Measurements from ENCODE around the gene ANKFN1. TPM values are rescaled to one million over a fixed set of nuclear protein-coding genes. Genes with fewer than 3 reads are reported as not detected.

Gene ANKFN1
- total and polyA plus RNA-seq, 2 of the 13 experiments (the other 11 are each of a cell fraction or from before 2014, with no cell fraction given), result not detected

DNA sequence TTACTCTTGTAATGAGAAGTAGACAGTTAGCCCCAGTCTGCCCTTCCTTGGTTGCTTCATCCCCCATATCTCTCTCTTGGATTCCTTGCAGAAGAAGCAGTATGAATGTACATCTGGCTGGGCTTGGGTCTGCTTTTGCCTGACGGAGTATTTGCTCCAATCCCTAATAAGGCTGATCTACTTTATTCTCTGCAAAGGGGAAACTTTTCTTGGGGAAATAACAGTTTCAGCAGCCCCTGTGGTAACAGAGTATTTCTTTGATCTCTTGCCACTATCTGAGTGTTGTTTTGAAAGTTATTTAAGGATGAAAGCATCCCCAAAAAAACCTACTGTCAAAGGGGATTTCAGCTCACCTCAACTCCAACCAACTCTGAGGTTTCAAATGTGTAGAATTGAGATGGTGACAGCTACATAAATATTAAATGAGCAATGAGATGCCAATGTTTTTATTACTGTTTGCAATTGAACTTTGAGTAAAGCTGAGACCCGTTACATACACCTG is 271.3 kb downstream of the ANKFN1 start (continued):
- TF ChIP-seq, protein P1, sequence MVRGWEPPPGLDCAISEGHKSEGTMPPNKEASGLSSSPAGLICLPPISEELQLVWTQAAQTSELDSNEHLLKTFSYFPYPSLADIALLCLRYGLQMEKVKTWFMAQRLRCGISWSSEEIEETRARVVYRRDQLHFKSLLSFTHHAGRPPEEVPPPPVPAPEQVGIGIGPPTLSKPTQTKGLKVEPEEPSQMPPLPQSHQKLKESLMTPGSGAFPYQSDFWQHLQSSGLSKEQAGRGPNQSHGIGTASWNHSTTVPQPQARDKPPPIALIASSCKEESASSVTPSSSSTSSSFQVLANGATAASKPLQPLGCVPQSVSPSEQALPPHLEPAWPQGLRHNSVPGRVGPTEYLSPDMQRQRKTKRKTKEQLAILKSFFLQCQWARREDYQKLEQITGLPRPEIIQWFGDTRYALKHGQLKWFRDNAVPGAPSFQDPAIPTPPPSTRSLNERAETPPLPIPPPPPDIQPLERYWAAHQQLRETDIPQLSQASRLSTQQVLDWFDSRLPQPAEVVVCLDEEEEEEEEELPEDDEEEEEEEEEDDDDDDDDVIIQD (CRISPR knock-in tag; IDR thresholded peaks at IDR 0.05; ENCODE audit: low read depth), result no peak
- TF ChIP-seq ATF7 (IDR thresholded peaks at IDR 0.05) (no peak), ATF7 (CRISPR knock-in tag; IDR thresholded peaks at IDR 0.05) (no peak), POGZ (CRISPR knock-in tag; IDR thresholded peaks at IDR 0.05) (no peak), ZFAT (CRISPR knock-in tag; conservative IDR thresholded peaks at IDR 0.05) (no peak), NCOA2 (CRISPR knock-in tag; IDR thresholded peaks at IDR 0.05) (no peak), MEIS2 (CRISPR knock-in tag; IDR thresholded peaks at IDR 0.05) (no peak), HMG20A (CRISPR knock-in tag; IDR thresholded peaks at IDR 0.05; ENCODE audit: borderline replicate concordance) (no peak), TAF1 (CRISPR knock-in tag; IDR thresholded peaks at IDR 0.05) (no peak)
- TF ChIP-seq, protein P2, sequence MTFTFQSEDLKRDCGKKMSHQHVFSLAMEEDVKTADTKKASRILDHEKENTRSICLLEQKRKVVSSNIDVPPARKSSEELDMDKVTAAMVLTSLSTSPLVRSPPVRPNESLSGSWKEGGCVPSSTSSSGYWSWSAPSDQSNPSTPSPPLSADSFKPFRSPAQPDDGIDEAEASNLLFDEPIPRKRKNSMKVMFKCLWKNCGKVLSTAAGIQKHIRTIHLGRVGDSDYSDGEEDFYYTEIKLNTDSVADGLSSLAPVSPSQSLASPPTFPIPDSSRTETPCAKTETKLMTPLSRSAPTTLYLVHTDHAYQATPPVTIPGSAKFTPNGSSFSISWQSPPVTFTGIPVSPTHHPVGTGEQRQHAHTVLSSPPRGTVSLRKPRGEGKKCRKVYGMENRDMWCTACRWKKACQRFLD (CRISPR knock-in tag; IDR thresholded peaks at IDR 0.05; ENCODE audit: borderline replicate concordance), result no peak

GRCh38 chr17:56425483-56425882 is 272.2 kb downstream of the ANKFN1 start:
- no peak for ATAC-seq
- no TSS peak for BruUV-seq (replicated peaks)
- Histone ChIP-seq H3K9me3 (ENCODE audit: low read length) (no peaks in the 10 kb centered on the region), H3K4me1 (ENCODE audit: insufficient read depth, low read length) (no peaks in the 10 kb centered on the region), H2AFZ (ENCODE audit: low read length) (no peak overlapping the region), H3K4me2 (ENCODE audit: low read depth, low read length) (no peak overlapping the region), H3K27me3 (ENCODE audit: control insufficient read depth in 1 of 2, insufficient read depth in 2 of 2, low read length in 2 of 2) (no peaks in the 10 kb centered on the region), H3K4me3 (replicated peaks in 1 of 3; ENCODE audit: insufficient read depth in 1 of 3, low read depth in 2 of 3, low read length in 3 of 3) (no peak overlapping the region), H3K27ac (ENCODE audit: extremely low read length, insufficient read depth, low read length) (no peak overlapping the region), H3K36me3 (replicated peaks in 1 of 2; ENCODE audit: control insufficient read depth in 1 of 2, insufficient read depth in 2 of 2, low read length in 2 of 2) (no peaks in the 10 kb centered on the region), H3K9ac (ENCODE audit: insufficient read depth, low read depth, low read length) (no peak overlapping the region), H4K20me1 (ENCODE audit: insufficient read depth, low read length) (no peaks in the 10 kb centered on the region), H3K79me2 (ENCODE audit: insufficient read depth, low read length) (no peaks in the 10 kb centered on the region)
- FAIRE-seq, result peak; percentile 21
- ChIA-PET CTCF (ENCODE audit: low intra/inter-chr PET ratio, low total read pairs) (no interaction called here), POLR2A (no interaction called here)
- DNase-seq (ENCODE audit: low spot score), result no peak
- in situ Hi-C loops (cut with HindIII; ENCODE audit: extremely low pct_ligation_motif_present, low pct_unique_long_range_greater_than_20kb) (no loop called here), intact Hi-C loops (cut with micrococcal nuclease; ENCODE audit: unreplicated experiment) (no loop called here)
- WGBS (ENCODE audit: low lambda C conversion rate), result 28% methylated on average over 4 of the region's 4 CpGs
- TF ChIP-seq PITX1 (CRISPR knock-in tag; IDR thresholded peaks at IDR 0.05), result no peak
- no peak for TF ChIP-seq MBNL3 (CRISPR knock-in tag; conservative IDR thresholded peaks at IDR 0.05)
- TF ChIP-seq MNT (IDR thresholded peaks at IDR 0.05), result no peak
- no peak for TF ChIP-seq ETV5 (CRISPR knock-in tag; IDR thresholded peaks at IDR 0.05; ENCODE audit: borderline replicate concordance)
- no peak for TF ChIP-seq CEBPZ (IDR thresholded peaks at IDR 0.05; ENCODE audit: low read length)
- no peak for TF ChIP-seq KLF9 (CRISPR knock-in tag; IDR thresholded peaks at IDR 0.05; ENCODE audit: low read depth)

Measured in HepG2 (cell line).